NT2/D1 (cell line): ENCODE measurements around the gene SLC6A18.

ENCODE experiments used
- SUZ12 ChIP-seq: IDR thresholded peaks from 2 replicates; pipeline ENCODE4 v1.6.1; 2011; ENCODE audit not compliant: insufficient read length, insufficient read depth; ENCODE audit errors: extremely low read depth
- YY1 ChIP-seq: IDR thresholded peaks from 2 replicates; pipeline ENCODE4 v1.6.1; 2011; ENCODE audit not compliant: insufficient read length, insufficient read depth
- ZNF274 ChIP-seq: IDR thresholded peaks from 2 replicates; pipeline ENCODE4 v1.6.1; 2011; ENCODE audit warnings: mild to moderate bottlenecking, low read depth, low read length

GRCh38 chr5:1219098-1219767, 5.9 kb upstream of the SLC6A18 start:
- no peak for TF ChIP-seq SUZ12
- TF ChIP-seq YY1 = no peak
- no peak for TF ChIP-seq ZNF274
